CD14-positive monocyte (primary cell): ENCODE results near the gene BCKDHB. TPM values are rescaled to one million over a fixed set of nuclear protein-coding genes. Genes with fewer than 3 reads are reported as not detected.

Experiments used
- DNase-seq, 3 donors: peaks; one replicate each; pipeline ENCODE4 v3.0.0-alpha.2; 2011 to 2022
- H2AFZ ChIP-seq: 2 replicates; pipeline ENCODE4 v1.6.0; 2012; ENCODE audit warnings: mild to moderate bottlenecking, low read depth, low read length, inconsistent platforms; ENCODE audit not compliant: insufficient read depth, poor library complexity, severe bottlenecking
- H3K27ac ChIP-seq, 2 donors: 1 replicate in 1 of 2; 2 replicates in 1 of 2; pipeline ENCODE4 v1.5.1; 2012 to 2013; ENCODE audit warnings: low read length in 2 of 2, control low read depth in 1 of 2, inconsistent platforms in 1 of 2, low read depth in 1 of 2, mild to moderate bottlenecking in 1 of 2
- H3K27me3 ChIP-seq, 2 donors: one replicate each; pipeline versions ENCODE4 v1.6.0 to v1.6.1; 2011 to 2013; ENCODE audit warnings: low read length in 2 of 2; ENCODE audit not compliant: control insufficient read depth in 2 of 2, insufficient read depth in 2 of 2
- H3K36me3 ChIP-seq, 2 donors: replicated peaks in 1 of 2; 1 replicate in 1 of 2; 2 replicates in 1 of 2; pipeline versions ENCODE4 v1.5.1 to v1.6.1; 2012 to 2013; ENCODE audit warnings: low read length in 2 of 2, control low read depth in 1 of 2, inconsistent platforms in 1 of 2, mild to moderate bottlenecking in 1 of 2; ENCODE audit not compliant: insufficient read depth in 2 of 2, control insufficient read depth in 1 of 2
- H3K4me1 ChIP-seq, 2 donors: 1 replicate in 1 of 2; 2 replicates in 1 of 2; pipeline versions ENCODE4 v1.5.1 to v1.6.1; 2012 to 2013; ENCODE audit warnings: low read length in 2 of 2, control low read depth in 1 of 2, inconsistent platforms in 1 of 2, mild to moderate bottlenecking in 1 of 2, moderate library complexity in 1 of 2; ENCODE audit not compliant: insufficient read depth in 2 of 2, control insufficient read depth in 1 of 2
- H3K4me2 ChIP-seq: replicated peaks from 2 replicates; pipeline ENCODE3; 2012; ENCODE audit warnings: low read length, moderate library complexity, mild to moderate bottlenecking; ENCODE audit not compliant: poor library complexity, severe bottlenecking; ENCODE audit errors: extremely low read depth
- H3K4me3 ChIP-seq, 3 experiments: fragments of 200-600 bp in 1 of 3; sonication (generic) in 1 of 3; replicated peaks in 1 of 3; 1 replicate in 2 of 3; 2 replicates in 1 of 3; pipeline ENCODE4 v1.5.1; 2011 to 2013; ENCODE audit warnings: low read length in 3 of 3, mild to moderate bottlenecking in 3 of 3, control low read depth in 2 of 3, low read depth in 2 of 3, inconsistent platforms in 1 of 3, moderate library complexity in 1 of 3
- H3K79me2 ChIP-seq: 2 replicates; pipeline ENCODE4 v1.6.0; 2012; ENCODE audit warnings: mild to moderate bottlenecking, control low read depth, inconsistent platforms, low read length, moderate library complexity; ENCODE audit not compliant: insufficient read depth
- H3K9ac ChIP-seq: 2 replicates; pipeline ENCODE4 v1.6.0; 2017; ENCODE audit warnings: low read length, mild to moderate bottlenecking; ENCODE audit not compliant: insufficient read depth, poor library complexity, severe bottlenecking
- H3K9me3 ChIP-seq, 2 donors: replicated peaks in 1 of 2; 1 replicate in 1 of 2; 2 replicates in 1 of 2; pipeline versions ENCODE4 v1.5.1 to v1.6.1; 2012 to 2013; ENCODE audit warnings: low read length in 2 of 2, control low read depth in 1 of 2; ENCODE audit not compliant: control insufficient read depth in 1 of 2, insufficient read depth in 1 of 2
- H4K20me1 ChIP-seq: 2 replicates; pipeline ENCODE4 v1.6.0; 2012; ENCODE audit warnings: mild to moderate bottlenecking, low read length, control low read depth, moderate library complexity; ENCODE audit not compliant: insufficient read depth
- H3K27ac Mint-ChIP-seq, 7 donors: one replicate each; pipeline ENCODE4 v1.8.0; 2020; ENCODE audit warnings: mild to moderate bottlenecking in 7 of 7, mixed read lengths in 7 of 7, moderate library complexity in 6 of 7, inconsistent platforms in 2 of 7
- H3K27me3 Mint-ChIP-seq, 3 donors: one replicate each; pipeline ENCODE4 v1.8.0; 2021 to 2022; ENCODE audit warnings: low read depth in 3 of 3, mild to moderate bottlenecking in 3 of 3, mixed read lengths in 3 of 3, moderate library complexity in 3 of 3, inconsistent platforms in 1 of 3
- H3K36me3 Mint-ChIP-seq, 2 donors: one replicate each; pipeline ENCODE4 v1.8.0; 2020; ENCODE audit warnings: mixed read lengths in 2 of 2, inconsistent platforms in 1 of 2, mild to moderate bottlenecking in 1 of 2
- H3K4me1 Mint-ChIP-seq: one replicate; pipeline ENCODE4 v1.8.0; 2020; ENCODE audit warnings: mild to moderate bottlenecking, mixed read lengths
- H3K4me3 Mint-ChIP-seq, 2 donors: one replicate each; pipeline ENCODE4 v1.8.0; 2020; ENCODE audit warnings: mild to moderate bottlenecking in 2 of 2, mixed read lengths in 2 of 2, moderate library complexity in 1 of 2
- H3K9me3 Mint-ChIP-seq, 7 donors: one replicate each; pipeline ENCODE4 v1.8.0; 2020 to 2022; ENCODE audit warnings: mixed read lengths in 7 of 7, mild to moderate bottlenecking in 6 of 7, moderate library complexity in 6 of 7, inconsistent platforms in 2 of 7
- CTCF ChIP-seq: fragments of 200-600 bp; IDR thresholded peaks from one replicate; pipeline ENCODE4 v1.8.0; 2022; ENCODE audit warnings: antibody characterized with exemption, mild to moderate bottlenecking
- WGBS: methylation state at CpG from one replicate; pipeline ENCODE4 v1.1.5; 2013; ENCODE audit warnings: missing lambda C conversion rate; ENCODE audit not compliant: insufficient coverage; 5-methylcytosine and 5-hydroxymethylcytosine counted together
- intact Hi-C, 2 donors: fragments of 100-400 bp; cut with micrococcal nuclease; formaldehyde crosslinking; loops; one replicate each; pipeline versions ENCODE4 v1.15.0 to v1.15.1; 2023
- polyA plus RNA-seq, 3 donors: library from polyadenylated mRNA; depleted of rRNA in 1 of 3; unstranded in 2 of 3; stranded (reverse) in 1 of 3; fragments of 300-500 nt in 2 of 3; fragments of >200 nt in 1 of 3; fragmentation: Illumina TruSeq in 2 of 3; gene quantifications; 1 replicate in 2 of 3; 2 replicates in 1 of 3; pipeline ENCODE4 v1.2.3, GENCODE V29; 2012 to 2021

Gene BCKDHB
- polyA plus RNA-seq, 3 donors = 1.8 to 4.6 (median 4.0) TPM

- Histone ChIP-seq H4K20me1 (no peaks in the 10 kb centered on the region), H3K79me2 (no peaks in the 10 kb centered on the region), H3K9me3 (no peaks in the 10 kb centered on the region), H3K4me3 (no peak overlapping the region), H3K4me1 (no peaks in the 10 kb centered on the region), H3K4me2 (no peak overlapping the region), H3K27ac (no peak overlapping the region), H2AFZ (no peak overlapping the region), H3K36me3 (no peaks in the 10 kb centered on the region), H3K27me3 (no peaks in the 10 kb centered on the region), H3K9ac (no peak overlapping the region)
- Mint-ChIP-seq H3K4me3 (no peak overlapping the region), H3K36me3 (peaks cover 5 to 7% of the 10 kb centered on the region in 2 donors), H3K27ac (no peak overlapping the region), H3K27me3 (no peaks in the 10 kb centered on the region), H3K9me3 (peaks cover 0 to 2% (median 0%) of the 10 kb centered on the region in 7 donors), H3K4me1 (peaks cover 7% of the 10 kb centered on the region)
- DNase-seq = no peak
- 80% methylated on average over 1 of the region's 1 CpG for WGBS
- TF ChIP-seq CTCF = no peak
- intact Hi-C loops = no loop called here
Measured at GRCh38 chr6:80145921-80146320, 39.5 kb downstream of the BCKDHB start.

- TF ChIP-seq CTCF = no peak
- no peak overlapping the region for H2AFZ ChIP-seq
- H3K9me3 Mint-ChIP-seq = peaks cover 0 to 2% (median 0%) of the 10 kb centered on the region in 7 donors
- H3K4me1 ChIP-seq = no peaks in the 10 kb centered on the region
- H3K4me2 ChIP-seq = no peak overlapping the region
- WGBS = no CpG with 5 or more reads among the region's 1 CpG
- peaks cover 5 to 7% of the 10 kb centered on the region in 2 donors for H3K36me3 Mint-ChIP-seq
- H3K4me3 Mint-ChIP-seq = no peak overlapping the region
- no peak overlapping the region for H3K27ac Mint-ChIP-seq
- no peak for DNase-seq
- no peaks in the 10 kb centered on the region for H3K36me3 ChIP-seq
- intact Hi-C loops = no loop called here
- no peak overlapping the region for H3K27ac ChIP-seq
- peaks cover 6% of the 10 kb centered on the region for H3K4me1 Mint-ChIP-seq
- H3K9me3 ChIP-seq = no peaks in the 10 kb centered on the region
- H3K27me3 Mint-ChIP-seq = no peaks in the 10 kb centered on the region
- H3K79me2 ChIP-seq = no peaks in the 10 kb centered on the region
- H3K27me3 ChIP-seq = no peaks in the 10 kb centered on the region
- no peaks in the 10 kb centered on the region for H4K20me1 ChIP-seq
- no peak overlapping the region for H3K9ac ChIP-seq
- H3K4me3 ChIP-seq = no peak overlapping the region
Measured at GRCh38 chr6:80148220-80148619, 41.7 kb downstream of the BCKDHB start.
